A549 (cell line): ENCODE data around the gene SHANK3. TPM values are rescaled to one million over a fixed set of nuclear protein-coding genes. Genes with fewer than 3 reads are reported as not detected.

Experiments
- ATAC-seq, 2 experiments: fragments of 200-7000 bp in 1 of 2; fragments of >200 bp in 1 of 2; cut with Nextera tagmentation in 1 of 2; cut with Tn5 transposase in 1 of 2; 3 replicates each; pipeline versions ENCODE4 v1.8.0 to v1.9.1; 2018 to 2020; ENCODE audit warnings: mild to moderate bottlenecking in 1 of 2, moderate library complexity in 1 of 2
- CTCF ChIA-PET: fragments of 300-600 bp; sonication (Branson Sonifier 250); formaldehyde crosslinking; extraction: SDS; loops from one replicate; lab custom pipeline; 2021; ENCODE audit warnings: antibody characterized with exemption, inconsistent platforms; lab: Yijun Ruan, JAX
- POLR2A ChIA-PET: fragments of 350-600 bp; formaldehyde crosslinking; extraction: SDS; loops from one replicate; lab custom pipeline; 2021; ENCODE audit warnings: antibody characterized with exemption, inconsistent platforms; lab: Yijun Ruan, JAX
- DNase-seq, 2 experiments: peaks; one replicate each; pipeline versions ENCODE4 v3.0.0 to v3.0.0-alpha.2; 2011 to 2016; ENCODE audit warnings: low read depth in 1 of 2, low spot score in 1 of 2
- FAIRE-seq: peaks from 2 replicates; lab custom pipeline; 2011; peaks lifted over from hg19 to GRCh38; lab: Jason Lieb, UNC
- H3K27ac ChIP-seq, 2 experiments: fragments of >200 bp; sonication (Bioruptor Twin); formaldehyde crosslinking; 3 replicates each; pipeline ENCODE4 v1.5.1; 2016 to 2017
- H3K4me1 ChIP-seq: fragments of >200 bp; sonication (Bioruptor Twin); formaldehyde crosslinking; 3 replicates; pipeline ENCODE4 v1.6.1; 2016
- H3K4me2 ChIP-seq: fragments of >200 bp; sonication (Bioruptor Twin); formaldehyde crosslinking; 3 replicates; pipeline ENCODE4 v1.6.1; 2016
- H3K4me3 ChIP-seq: fragments of >200 bp; sonication (Bioruptor Twin); formaldehyde crosslinking; 3 replicates; pipeline ENCODE4 v1.5.1; 2016
- H3K9me3 ChIP-seq: fragments of >200 bp; sonication (Bioruptor Twin); formaldehyde crosslinking; 3 replicates; pipeline ENCODE4 v1.6.1; 2016
- ATOH8 ChIP-seq: fragments of 250-450 bp; sonication (Bioruptor Pico); IDR thresholded peaks from 2 replicates; pipeline ENCODE4 v1.5.0; 2020; ENCODE audit warnings: low read depth, mild to moderate bottlenecking, moderate library complexity
- BHLHE40 ChIP-seq: IDR thresholded peaks from 2 replicates; pipeline ENCODE4 v1.6.1; 2012; ENCODE audit warnings: low read depth, low read length, inconsistent platforms
- CBX2 ChIP-seq: fragments of 200-600 bp; sonication (generic); IDR thresholded peaks from 2 replicates; pipeline ENCODE4 v1.6.1; 2016; ENCODE audit warnings: low read depth, mild to moderate bottlenecking, borderline replicate concordance
- EHMT2 ChIP-seq: fragments of 200-600 bp; sonication (generic); IDR thresholded peaks from 2 replicates; pipeline ENCODE4 v1.6.1; 2016; ENCODE audit warnings: antibody characterized with exemption, low read depth, mild to moderate bottlenecking, moderate library complexity
- EP300 ChIP-seq, 2 experiments: fragments of >200 bp; sonication (Bioruptor Twin); formaldehyde crosslinking; IDR thresholded peaks; 2 replicates in 1 of 2; 3 replicates in 1 of 2; pipeline ENCODE4 v1.6.1; 2016 to 2017
- FOSL2 ChIP-seq, 2 experiments: fragments of 450-650 bp in 1 of 2; fragments of >200 bp in 1 of 2; sonication (Bioruptor Twin) in 1 of 2; formaldehyde crosslinking; IDR thresholded peaks; 2 replicates each; pipeline versions ENCODE4 v1.5.0 to v1.6.1; 2016 to 2020; ENCODE audit warnings: mild to moderate bottlenecking in 1 of 2, moderate library complexity in 1 of 2
- HES2 ChIP-seq: fragments of >200 bp; sonication (Bioruptor Twin); formaldehyde crosslinking; IDR thresholded peaks from 2 replicates; pipeline ENCODE4 v1.6.1; 2016
- JUN ChIP-seq, 2 experiments: fragments of >200 bp; sonication (Bioruptor Twin); formaldehyde crosslinking; IDR thresholded peaks; 2 replicates in 1 of 2; 3 replicates in 1 of 2; pipeline ENCODE4 v1.6.1; 2016 to 2017
- MAFK ChIP-seq: fragments of 450-650 bp; IDR thresholded peaks from 2 replicates; pipeline ENCODE4 v1.6.1; 2014; ENCODE audit not compliant: partially characterized antibody
- MAZ ChIP-seq: fragments of 150-350 bp; IDR thresholded peaks from 2 replicates; pipeline ENCODE4 v1.6.1; 2014; ENCODE audit warnings: antibody characterized with exemption, low read depth, low read length, borderline replicate concordance
- NFE2L2 ChIP-seq: fragments of 150-350 bp; conservative IDR thresholded peaks from 2 replicates; pipeline ENCODE4 v1.6.1; 2014; ENCODE audit warnings: low read length
- NR3C1 ChIP-seq: fragments of >200 bp; sonication (Bioruptor Twin); formaldehyde crosslinking; IDR thresholded peaks from 3 replicates; pipeline ENCODE4 v1.6.1; 2017
- POLR2AphosphoS2 ChIP-seq: conservative IDR thresholded peaks from 2 replicates; pipeline ENCODE4 v1.6.1; 2012; ENCODE audit warnings: low read length, improper control_type of control experiment, inconsistent platforms
- RAD21 ChIP-seq, 2 experiments: fragments of >200 bp in 1 of 2; sonication (Bioruptor Twin) in 1 of 2; formaldehyde crosslinking in 1 of 2; IDR thresholded peaks in 1 of 2; conservative IDR thresholded peaks in 1 of 2; 2 replicates in 1 of 2; 3 replicates in 1 of 2; pipeline ENCODE4 v1.6.1; 2012 to 2018; ENCODE audit warnings: inconsistent platforms in 1 of 2
- RARB ChIP-seq: fragments of 250-450 bp; sonication (Bioruptor Pico); IDR thresholded peaks from 2 replicates; pipeline ENCODE4 v1.8.0; 2021; ENCODE audit warnings: mild to moderate bottlenecking, moderate library complexity
- RCOR1 ChIP-seq: fragments of 150-350 bp; IDR thresholded peaks from 2 replicates; pipeline ENCODE4 v1.6.1; 2014; ENCODE audit warnings: antibody characterized with exemption, low read length, low read depth
- RFX5 ChIP-seq: fragments of 450-650 bp; IDR thresholded peaks from 2 replicates; pipeline ENCODE4 v1.7.1; 2014; ENCODE audit warnings: antibody characterized with exemption, mild to moderate bottlenecking, moderate library complexity
- RNF2 ChIP-seq: fragments of 200-600 bp; sonication (generic); IDR thresholded peaks from 2 replicates; pipeline ENCODE4 v1.6.1; 2016; ENCODE audit warnings: low read depth, mild to moderate bottlenecking, antibody characterized with exemption, moderate library complexity, borderline replicate concordance
- TP53 ChIP-seq: fragments of 250-450 bp; sonication (Bioruptor Pico); IDR thresholded peaks from 2 replicates; pipeline ENCODE4 v1.5.0; 2021; ENCODE audit warnings: mild to moderate bottlenecking, moderate library complexity
- USF2 ChIP-seq: fragments of 450-650 bp; IDR thresholded peaks from 2 replicates; pipeline ENCODE4 v1.6.1; 2014; ENCODE audit warnings: antibody characterized with exemption
- ZC3H11A ChIP-seq: fragments of 450-650 bp; IDR thresholded peaks from 2 replicates; pipeline ENCODE4 v1.6.1; 2014; ENCODE audit warnings: antibody characterized with exemption, mild to moderate bottlenecking
- ZFP36 ChIP-seq: fragments of 450-650 bp; IDR thresholded peaks from 2 replicates; pipeline ENCODE4 v1.6.1; 2014; ENCODE audit warnings: borderline replicate concordance; ENCODE audit not compliant: partially characterized antibody
- WGBS: methylation state at CpG from one replicate; pipeline ENCODE4 v1.1.6; 2017; ENCODE audit errors: missing lambda C conversion rate; 5-methylcytosine and 5-hydroxymethylcytosine counted together
- polyA plus RNA-seq, 4 experiments: library from polyadenylated mRNA; depleted of rRNA in 3 of 4; stranded (reverse); fragments of >200 nt; fragmentation: RNase III in 1 of 4; extraction: RNeasy Plus Mini Kit Qiagen cat#74134 plus additional on column Dnase treatment in 1 of 4; gene quantifications; 2 replicates in 3 of 4; 3 replicates in 1 of 4; pipeline ENCODE4 v1.2.3, GENCODE V29; 2011 to 2017

SHANK3 gene
- polyA plus RNA-seq, 2 of the 4 experiments (the other 2 are of a cell fraction): 0.53 to 2.4 TPM

GRCh38 chr22:50716290-50717024 lies 43.8 kb downstream of the SHANK3 start:
- Histone ChIP-seq H3K4me1 (no peaks in the 10 kb centered on the region), H3K27ac (no peak overlapping the region), H3K9me3 (no peaks in the 10 kb centered on the region), H3K4me3 (no peak overlapping the region)
- DNase-seq (no peak), FAIRE-seq (no peak)
- POLR2A ChIA-PET: no interaction called here
- CTCF ChIA-PET: interaction anchor here (1.8 kb wide), 1 partner anchor 15 kb away, joined by 10 read pairs; no protein-coding TSS in a partner anchor
- TF ChIP-seq HES2: no peak
- no peak for TF ChIP-seq RCOR1
- TF ChIP-seq ATOH8 (CRISPR knock-in tag): no peak
- TF ChIP-seq FOSL2 (IDR thresholded peaks at IDR 0.05): no peak
- no peak for TF ChIP-seq FOSL2 (CRISPR knock-in tag; IDR thresholded peaks at IDR 0.05)
- no peak for TF ChIP-seq USF2
- no peak for TF ChIP-seq NFE2L2
- TF ChIP-seq, all 56 proteins: peak for 0
- 86% methylated on average over 13 of the region's 13 CpGs for whole genome bisulfite sequencing
- H3K4me2 ChIP-seq: no peak overlapping the region
- no peak for ATAC-seq

- Histone ChIP-seq H3K9me3 (no peaks in the 10 kb centered on the region), H3K27ac (no peak overlapping the region), H3K4me2 (no peak overlapping the region), H3K4me3 (no peak overlapping the region), H3K4me1 (no peaks in the 10 kb centered on the region)
- ChIA-PET CTCF (interaction anchor here (1.8 kb wide), 1 partner anchor 14 kb away, joined by 10 read pairs; no protein-coding TSS in a partner anchor), POLR2A (no interaction called here)
- WGBS: 80% methylated on average over 6 of the region's 10 CpGs
- DNase-seq: no peak
- ATAC-seq: no peak; a peak in 1 of 6 replicates
- no peak for FAIRE-seq
- TF ChIP-seq ZC3H11A: no peak
- TF ChIP-seq RNF2: no peak
- no peak for TF ChIP-seq RFX5
- TF ChIP-seq CBX2: no peak
- TF ChIP-seq TP53: no peak
- TF ChIP-seq RAD21 (conservative IDR thresholded peaks at IDR 0.05 in 1 of 2, IDR thresholded peaks at IDR 0.05 in 1 of 2): no peak
- no peak for TF ChIP-seq EHMT2
- TF ChIP-seq USF2: no peak
- no peak for TF ChIP-seq MAFK
- no peak for TF ChIP-seq POLR2AphosphoS2
- no peak for TF ChIP-seq ATOH8 (CRISPR knock-in tag)
- no peak for TF ChIP-seq EP300 (IDR thresholded peaks at IDR 0.05)
- no peak for TF ChIP-seq ZFP36
- no peak for TF ChIP-seq JUN (IDR thresholded peaks at IDR 0.05)
- no peak for TF ChIP-seq NR3C1
- no peak for TF ChIP-seq RARB (CRISPR knock-in tag)
- TF ChIP-seq MAZ: no peak
- no peak for TF ChIP-seq BHLHE40
These were observed 45.2 kb downstream of the SHANK3 start for GRCh38 chr22:50717709-50718351.
